ENCODE measurements around the gene UGDH.

DNA sequence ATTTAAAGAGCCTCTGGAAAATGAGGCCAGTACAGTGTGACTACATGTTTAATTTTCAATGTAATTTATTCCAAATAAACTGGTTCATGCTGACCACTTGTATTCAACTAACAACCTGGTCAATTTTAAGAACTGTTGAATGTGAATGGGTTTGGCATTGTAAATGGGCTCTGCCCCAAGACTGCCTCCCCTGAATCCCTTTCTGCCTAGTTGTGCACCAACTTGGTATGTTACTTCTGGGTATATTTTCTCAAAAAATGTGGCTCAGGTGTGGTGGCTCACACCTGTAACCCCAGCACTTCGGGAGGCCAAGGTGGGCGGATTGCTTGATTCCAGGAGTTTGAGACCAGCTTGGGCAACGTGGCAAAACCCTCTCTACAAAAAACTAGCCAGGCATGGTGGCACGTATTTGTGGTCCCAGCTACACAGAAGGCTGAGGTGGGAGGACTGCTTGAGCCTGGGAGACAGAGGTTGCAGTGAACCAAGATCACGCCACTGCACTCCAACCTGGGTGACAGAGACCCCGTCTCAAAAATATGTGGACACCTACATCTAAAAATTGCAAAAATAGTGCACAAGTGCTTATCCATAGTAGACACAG, 75.7 kb downstream of the UGDH start:
- TF ChIP-seq, protein P1, sequence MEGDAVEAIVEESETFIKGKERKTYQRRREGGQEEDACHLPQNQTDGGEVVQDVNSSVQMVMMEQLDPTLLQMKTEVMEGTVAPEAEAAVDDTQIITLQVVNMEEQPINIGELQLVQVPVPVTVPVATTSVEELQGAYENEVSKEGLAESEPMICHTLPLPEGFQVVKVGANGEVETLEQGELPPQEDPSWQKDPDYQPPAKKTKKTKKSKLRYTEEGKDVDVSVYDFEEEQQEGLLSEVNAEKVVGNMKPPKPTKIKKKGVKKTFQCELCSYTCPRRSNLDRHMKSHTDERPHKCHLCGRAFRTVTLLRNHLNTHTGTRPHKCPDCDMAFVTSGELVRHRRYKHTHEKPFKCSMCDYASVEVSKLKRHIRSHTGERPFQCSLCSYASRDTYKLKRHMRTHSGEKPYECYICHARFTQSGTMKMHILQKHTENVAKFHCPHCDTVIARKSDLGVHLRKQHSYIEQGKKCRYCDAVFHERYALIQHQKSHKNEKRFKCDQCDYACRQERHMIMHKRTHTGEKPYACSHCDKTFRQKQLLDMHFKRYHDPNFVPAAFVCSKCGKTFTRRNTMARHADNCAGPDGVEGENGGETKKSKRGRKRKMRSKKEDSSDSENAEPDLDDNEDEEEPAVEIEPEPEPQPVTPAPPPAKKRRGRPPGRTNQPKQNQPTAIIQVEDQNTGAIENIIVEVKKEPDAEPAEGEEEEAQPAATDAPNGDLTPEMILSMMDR (IDR thresholded peaks at IDR 0.05; ENCODE audit: low read length), result no peak
- TF ChIP-seq EZH2 (optimal IDR thresholded peaks at IDR 0.05; ENCODE audit: low read depth, low read length) (no peak), EZH2phosphoT487 (IDR thresholded peaks at IDR 0.05; ENCODE audit: low read length) (no peak)
